Activated CD4-positive, alpha-beta T cell treated with anti-CD3 and anti-CD28 coated beads, Interleukin-2, Interleukin-4, amounts not matched to agents 100 ng/mL and 50 ng/mL, durations not matched to agents 16 hours and 8 hours (primary cell): ENCODE measurements around the gene VTI1A.
A peak's percentile ranks its signal among the peaks of the same experiment; 100 is the strongest.

ENCODE experiments used
- DNase-seq: peaks from one replicate; pipeline ENCODE4 v3.0.0-alpha.2; 2020; ENCODE audit warnings: low spot score

Gene VTI1A

GRCh38 chr10:112810711-112811151 lies 363.7 kb downstream of the VTI1A start:
- no peak for DNase-seq

- no peak for DNase-seq
Observed at GRCh38 chr10:112811741-112812551, 364.9 kb downstream of the VTI1A start.

GRCh38 chr10:112812586-112812985 lies 365.6 kb downstream of the VTI1A start:
- DNase-seq = no peak

GRCh38 chr10:112813866-112814591 lies 367.0 kb downstream of the VTI1A start:
- DNase-seq = peak; percentile 58

GRCh38 chr10:112815269-112816032 lies 368.4 kb downstream of the VTI1A start:
- DNase-seq = peak; percentile 43

GRCh38 chr10:112816033-112816430 lies 369.0 kb downstream of the VTI1A start:
- no peak for DNase-seq

- no peak for DNase-seq
Observed at GRCh38 chr10:112816891-112817290, 369.9 kb downstream of the VTI1A start.

GRCh38 chr10:112817981-112818777 lies 371.2 kb downstream of the VTI1A start:
- DNase-seq = no peak

- DNase-seq = no peak
Observed at GRCh38 chr10:112819231-112819630, 372.2 kb downstream of the VTI1A start.

GRCh38 chr10:112820320-112820719 lies 373.3 kb downstream of the VTI1A start:
- no peak for DNase-seq

- no peak for DNase-seq
Observed at GRCh38 chr10:112821038-112821437, 374.0 kb downstream of the VTI1A start.

GRCh38 chr10:112821663-112822062 lies 374.6 kb downstream of the VTI1A start:
- no peak for DNase-seq

GRCh38 chr10:112823007-112823406 lies 376.0 kb downstream of the VTI1A start:
- no peak for DNase-seq

- no peak for DNase-seq
Observed at GRCh38 chr10:112823604-112824003, 376.6 kb downstream of the VTI1A start.

- DNase-seq = no peak
Observed at GRCh38 chr10:112826018-112826697, 379.1 kb downstream of the VTI1A start.

- no peak for DNase-seq
Observed at GRCh38 chr10:112827086-112827485, 380.1 kb downstream of the VTI1A start.

- DNase-seq = no peak
Observed at GRCh38 chr10:112827951-112828350, 380.9 kb downstream of the VTI1A start.

- DNase-seq = no peak
Observed at GRCh38 chr10:112831859-112832258, 384.8 kb downstream of the VTI1A start.

GRCh38 chr10:112832361-112832878 lies 385.4 kb downstream of the VTI1A start:
- no peak for DNase-seq

- no peak for DNase-seq
Observed at GRCh38 chr10:112832959-112833358, 385.9 kb downstream of the VTI1A start.

- DNase-seq = no peak
Observed at GRCh38 chr10:112834751-112835181, 387.8 kb downstream of the VTI1A start.
